H1 (cell line): ENCODE data around the gene RTCA. TPM values are rescaled to one million over a fixed set of nuclear protein-coding genes. Genes with fewer than 3 reads are reported as not detected.

Experiments
- BACH1 ChIP-seq: IDR thresholded peaks from 2 replicates; pipeline ENCODE4 v1.6.1; 2012; ENCODE audit warnings: low read length, improper control_type of control experiment
- CTBP2 ChIP-seq: IDR thresholded peaks from 2 replicates; pipeline ENCODE4 v1.7.0; 2011; ENCODE audit warnings: borderline replicate concordance, mild to moderate bottlenecking, moderate library complexity, mixed read lengths, low read length; ENCODE audit not compliant: insufficient read depth, insufficient read length
- polyA plus RNA-seq, 7 experiments: library from polyadenylated mRNA; depleted of rRNA in 3 of 7; stranded (reverse) in 5 of 7; unstranded in 2 of 7; fragments of >200 nt in 5 of 7; fragments of 200-250 nt in 2 of 7; gene quantifications; 1 replicate in 5 of 7; 2 replicates in 1 of 7; 4 replicates in 1 of 7; pipeline versions ENCODE4 v1.2.1 to v1.2.3, GENCODE V29; 2011 to 2013; ENCODE audit warnings: missing spikeins in 2 of 7, mixed read lengths in 2 of 7
- total RNA-seq: library from RNA; stranded (reverse); fragmentation: NEBNext Ultra II Directional; extraction: Animal tissue kit (Norgen Biotek cat#: 25700); gene quantifications from 2 replicates; pipeline ENCODE4 v1.2.1, GENCODE V29; 2021
- TF ChIP-seq, protein P1 (sequence below): fragments of 300-600 bp; sonication (generic); IDR thresholded peaks from 2 replicates; pipeline ENCODE4 v1.7.1; 2012; ENCODE audit warnings: low read length, moderate library complexity, mild to moderate bottlenecking, inconsistent platforms; ENCODE audit not compliant: insufficient replicate concordance

RTCA gene
- total and polyA plus RNA-seq, 2 of the 8 experiments (the other 6 are each of a cell fraction or from before 2014, with no cell fraction given) = 13.8 to 31.6 TPM

DNA sequence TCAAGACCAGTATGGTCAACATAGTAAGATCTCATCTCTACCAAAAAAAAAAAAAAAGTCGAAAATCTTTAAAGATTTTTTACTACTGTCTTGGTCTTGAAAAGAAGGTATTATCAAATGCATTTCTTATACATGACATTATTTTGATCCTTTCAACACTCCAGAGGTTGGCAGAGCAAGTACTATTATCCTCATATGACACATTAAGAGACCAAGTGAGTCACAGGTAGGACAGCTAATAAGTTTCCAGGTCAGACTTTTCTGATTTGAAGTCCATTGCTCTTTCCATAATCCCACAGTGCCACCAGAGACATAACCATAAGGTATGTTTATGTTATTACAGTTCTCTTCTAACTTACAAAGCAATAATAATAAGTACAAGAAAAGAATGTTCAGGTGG, 31.6 kb upstream of the RTCA start (continued):
- TF ChIP-seq, protein P1, sequence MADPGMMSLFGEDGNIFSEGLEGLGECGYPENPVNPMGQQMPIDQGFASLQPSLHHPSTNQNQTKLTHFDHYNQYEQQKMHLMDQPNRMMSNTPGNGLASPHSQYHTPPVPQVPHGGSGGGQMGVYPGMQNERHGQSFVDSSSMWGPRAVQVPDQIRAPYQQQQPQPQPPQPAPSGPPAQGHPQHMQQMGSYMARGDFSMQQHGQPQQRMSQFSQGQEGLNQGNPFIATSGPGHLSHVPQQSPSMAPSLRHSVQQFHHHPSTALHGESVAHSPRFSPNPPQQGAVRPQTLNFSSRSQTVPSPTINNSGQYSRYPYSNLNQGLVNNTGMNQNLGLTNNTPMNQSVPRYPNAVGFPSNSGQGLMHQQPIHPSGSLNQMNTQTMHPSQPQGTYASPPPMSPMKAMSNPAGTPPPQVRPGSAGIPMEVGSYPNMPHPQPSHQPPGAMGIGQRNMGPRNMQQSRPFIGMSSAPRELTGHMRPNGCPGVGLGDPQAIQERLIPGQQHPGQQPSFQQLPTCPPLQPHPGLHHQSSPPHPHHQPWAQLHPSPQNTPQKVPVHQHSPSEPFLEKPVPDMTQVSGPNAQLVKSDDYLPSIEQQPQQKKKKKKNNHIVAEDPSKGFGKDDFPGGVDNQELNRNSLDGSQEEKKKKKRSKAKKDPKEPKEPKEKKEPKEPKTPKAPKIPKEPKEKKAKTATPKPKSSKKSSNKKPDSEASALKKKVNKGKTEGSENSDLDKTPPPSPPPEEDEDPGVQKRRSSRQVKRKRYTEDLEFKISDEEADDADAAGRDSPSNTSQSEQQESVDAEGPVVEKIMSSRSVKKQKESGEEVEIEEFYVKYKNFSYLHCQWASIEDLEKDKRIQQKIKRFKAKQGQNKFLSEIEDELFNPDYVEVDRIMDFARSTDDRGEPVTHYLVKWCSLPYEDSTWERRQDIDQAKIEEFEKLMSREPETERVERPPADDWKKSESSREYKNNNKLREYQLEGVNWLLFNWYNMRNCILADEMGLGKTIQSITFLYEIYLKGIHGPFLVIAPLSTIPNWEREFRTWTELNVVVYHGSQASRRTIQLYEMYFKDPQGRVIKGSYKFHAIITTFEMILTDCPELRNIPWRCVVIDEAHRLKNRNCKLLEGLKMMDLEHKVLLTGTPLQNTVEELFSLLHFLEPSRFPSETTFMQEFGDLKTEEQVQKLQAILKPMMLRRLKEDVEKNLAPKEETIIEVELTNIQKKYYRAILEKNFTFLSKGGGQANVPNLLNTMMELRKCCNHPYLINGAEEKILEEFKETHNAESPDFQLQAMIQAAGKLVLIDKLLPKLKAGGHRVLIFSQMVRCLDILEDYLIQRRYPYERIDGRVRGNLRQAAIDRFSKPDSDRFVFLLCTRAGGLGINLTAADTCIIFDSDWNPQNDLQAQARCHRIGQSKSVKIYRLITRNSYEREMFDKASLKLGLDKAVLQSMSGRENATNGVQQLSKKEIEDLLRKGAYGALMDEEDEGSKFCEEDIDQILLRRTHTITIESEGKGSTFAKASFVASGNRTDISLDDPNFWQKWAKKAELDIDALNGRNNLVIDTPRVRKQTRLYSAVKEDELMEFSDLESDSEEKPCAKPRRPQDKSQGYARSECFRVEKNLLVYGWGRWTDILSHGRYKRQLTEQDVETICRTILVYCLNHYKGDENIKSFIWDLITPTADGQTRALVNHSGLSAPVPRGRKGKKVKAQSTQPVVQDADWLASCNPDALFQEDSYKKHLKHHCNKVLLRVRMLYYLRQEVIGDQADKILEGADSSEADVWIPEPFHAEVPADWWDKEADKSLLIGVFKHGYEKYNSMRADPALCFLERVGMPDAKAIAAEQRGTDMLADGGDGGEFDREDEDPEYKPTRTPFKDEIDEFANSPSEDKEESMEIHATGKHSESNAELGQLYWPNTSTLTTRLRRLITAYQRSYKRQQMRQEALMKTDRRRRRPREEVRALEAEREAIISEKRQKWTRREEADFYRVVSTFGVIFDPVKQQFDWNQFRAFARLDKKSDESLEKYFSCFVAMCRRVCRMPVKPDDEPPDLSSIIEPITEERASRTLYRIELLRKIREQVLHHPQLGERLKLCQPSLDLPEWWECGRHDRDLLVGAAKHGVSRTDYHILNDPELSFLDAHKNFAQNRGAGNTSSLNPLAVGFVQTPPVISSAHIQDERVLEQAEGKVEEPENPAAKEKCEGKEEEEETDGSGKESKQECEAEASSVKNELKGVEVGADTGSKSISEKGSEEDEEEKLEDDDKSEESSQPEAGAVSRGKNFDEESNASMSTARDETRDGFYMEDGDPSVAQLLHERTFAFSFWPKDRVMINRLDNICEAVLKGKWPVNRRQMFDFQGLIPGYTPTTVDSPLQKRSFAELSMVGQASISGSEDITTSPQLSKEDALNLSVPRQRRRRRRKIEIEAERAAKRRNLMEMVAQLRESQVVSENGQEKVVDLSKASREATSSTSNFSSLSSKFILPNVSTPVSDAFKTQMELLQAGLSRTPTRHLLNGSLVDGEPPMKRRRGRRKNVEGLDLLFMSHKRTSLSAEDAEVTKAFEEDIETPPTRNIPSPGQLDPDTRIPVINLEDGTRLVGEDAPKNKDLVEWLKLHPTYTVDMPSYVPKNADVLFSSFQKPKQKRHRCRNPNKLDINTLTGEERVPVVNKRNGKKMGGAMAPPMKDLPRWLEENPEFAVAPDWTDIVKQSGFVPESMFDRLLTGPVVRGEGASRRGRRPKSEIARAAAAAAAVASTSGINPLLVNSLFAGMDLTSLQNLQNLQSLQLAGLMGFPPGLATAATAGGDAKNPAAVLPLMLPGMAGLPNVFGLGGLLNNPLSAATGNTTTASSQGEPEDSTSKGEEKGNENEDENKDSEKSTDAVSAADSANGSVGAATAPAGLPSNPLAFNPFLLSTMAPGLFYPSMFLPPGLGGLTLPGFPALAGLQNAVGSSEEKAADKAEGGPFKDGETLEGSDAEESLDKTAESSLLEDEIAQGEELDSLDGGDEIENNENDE = no peak
- TF ChIP-seq CTBP2 (no peak), BACH1 (no peak)
- TF ChIP-seq, all 59 proteins: peak for 0
